H1 (cell line): ENCODE results near the gene COQ10B.

Experiments
- CEBPB ChIP-seq: IDR thresholded peaks from 2 replicates; pipeline ENCODE4 v1.6.1; 2012; ENCODE audit warnings: low read depth, low read length
- CTCF ChIP-seq, 3 experiments: IDR thresholded peaks; 1 replicate in 2 of 3; 2 replicates in 1 of 3; pipeline versions ENCODE4 v1.5.1 to v1.6.1; 2011; ENCODE audit warnings: low read length in 3 of 3, mild to moderate bottlenecking in 3 of 3, inconsistent platforms in 2 of 3, low read depth in 1 of 3, moderate library complexity in 1 of 3; ENCODE audit not compliant: insufficient read depth in 1 of 3; ENCODE audit errors: control extremely low read depth in 1 of 3
- EZH2 ChIP-seq: fragments of 200-600 bp; sonication (generic); IDR thresholded peaks from 2 replicates; pipeline ENCODE4 v1.7.1; 2012; ENCODE audit warnings: low read depth, mild to moderate bottlenecking, moderate library complexity, low read length, inconsistent platforms; ENCODE audit not compliant: severe bottlenecking
- GTF2F1 ChIP-seq: IDR thresholded peaks from 2 replicates; pipeline ENCODE4 v1.6.1; 2012; ENCODE audit warnings: low read depth, low read length, improper control_type of control experiment, borderline replicate concordance
- HDAC2 ChIP-seq, 2 experiments: fragments of 300-600 bp in 1 of 2; sonication (generic) in 1 of 2; IDR thresholded peaks; 2 replicates each; pipeline ENCODE4 v1.6.1; 2011 to 2012; ENCODE audit warnings: low read depth in 2 of 2, low read length in 2 of 2, mild to moderate bottlenecking in 2 of 2, moderate library complexity in 2 of 2, borderline replicate concordance in 1 of 2, inconsistent platforms in 1 of 2
- HDAC6 ChIP-seq: IDR thresholded peaks from one replicate; pipeline ENCODE4 v1.7.1; 2012; ENCODE audit warnings: low read depth, mild to moderate bottlenecking, inconsistent platforms, low read length, moderate library complexity
- POLR2A ChIP-seq, 2 experiments: IDR thresholded peaks; 1 replicate in 1 of 2; 2 replicates in 1 of 2; pipeline ENCODE4 v1.6.1; 2011; ENCODE audit warnings: low read depth in 2 of 2, low read length in 2 of 2, mild to moderate bottlenecking in 2 of 2; ENCODE audit errors: control extremely low read depth in 1 of 2
- POLR2AphosphoS5 ChIP-seq: IDR thresholded peaks from 2 replicates; pipeline ENCODE4 v1.6.1; 2011; ENCODE audit warnings: low read depth, low read length
- SIRT6 ChIP-seq: IDR thresholded peaks from one replicate; pipeline ENCODE4 v1.7.1; 2012; ENCODE audit warnings: low read length, inconsistent platforms

GRCh38 chr2:197450465-197450864 lies 2.9 kb upstream of the COQ10B start:
- TF ChIP-seq HDAC2 (IDR thresholded peaks at IDR 0.05; ENCODE audit: borderline replicate concordance in 1 of 2, low read depth in 2 of 2, low read length in 2 of 2): no peak
- TF ChIP-seq HDAC6: no peak
- no peak for TF ChIP-seq SIRT6
- no peak for TF ChIP-seq CTCF (IDR thresholded peaks at IDR 0.05; ENCODE audit: control extremely low read depth in 1 of 3, insufficient read depth in 1 of 3, low read depth in 1 of 3, low read length in 3 of 3)
- TF ChIP-seq GTF2F1: no peak
- TF ChIP-seq EZH2: no peak
- no peak for TF ChIP-seq POLR2A (IDR thresholded peaks at IDR 0.05; ENCODE audit: control extremely low read depth in 1 of 2, low read depth in 2 of 2, low read length in 2 of 2)
- TF ChIP-seq POLR2AphosphoS5: no peak
- TF ChIP-seq CEBPB: no peak
